ENCODE measurements around the gene SHMT1. TPM values are rescaled to one million over a fixed set of nuclear protein-coding genes. Genes with fewer than 3 reads are reported as not detected.

The SHMT1 gene
- total RNA-seq, 4 donors from 2014 or later: 17.4 to 30.6 (median 24.0) TPM

DNA sequence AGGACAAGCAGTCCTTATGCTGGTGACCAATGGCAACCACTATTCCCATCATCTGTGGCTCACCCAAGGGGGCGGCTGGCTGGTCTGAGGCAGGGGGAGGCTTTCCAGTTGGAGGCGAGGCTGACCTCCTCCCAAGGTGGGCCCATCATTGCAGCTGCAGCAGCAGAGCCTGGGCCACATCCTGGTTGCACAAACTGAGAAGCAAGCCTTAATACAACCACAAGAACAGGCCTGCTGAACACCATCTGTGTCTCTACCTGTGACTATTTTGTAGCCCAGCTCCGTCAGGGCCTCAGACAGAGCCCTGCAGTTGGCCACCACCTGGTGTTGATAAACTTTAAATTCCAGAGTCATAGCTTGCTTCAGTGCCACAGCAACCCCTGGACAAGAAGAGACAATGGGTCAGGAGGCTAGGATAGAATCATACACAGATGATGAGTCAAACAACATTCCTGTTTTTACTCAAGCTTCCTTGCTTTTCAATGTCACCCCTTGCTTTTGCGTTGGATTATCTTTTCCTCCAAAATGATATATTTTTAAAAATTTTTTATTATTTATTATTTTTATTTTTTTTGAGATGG lies 30.4 kb downstream of the SHMT1 start:
- H3K4me1 ChIP-seq: no peaks in the 10 kb centered on the region
- DNase-seq (ENCODE audit: extremely low spot score): no peak
- no peaks in the 10 kb centered on the region for H3K27me3 ChIP-seq
- intact Hi-C loops (cut with DNase I): no loop called here
- no peak overlapping the region for H3K4me3 ChIP-seq
- 86% methylated on average over 4 of the region's 4 CpGs for WGBS
- TF ChIP-seq, protein P1, sequence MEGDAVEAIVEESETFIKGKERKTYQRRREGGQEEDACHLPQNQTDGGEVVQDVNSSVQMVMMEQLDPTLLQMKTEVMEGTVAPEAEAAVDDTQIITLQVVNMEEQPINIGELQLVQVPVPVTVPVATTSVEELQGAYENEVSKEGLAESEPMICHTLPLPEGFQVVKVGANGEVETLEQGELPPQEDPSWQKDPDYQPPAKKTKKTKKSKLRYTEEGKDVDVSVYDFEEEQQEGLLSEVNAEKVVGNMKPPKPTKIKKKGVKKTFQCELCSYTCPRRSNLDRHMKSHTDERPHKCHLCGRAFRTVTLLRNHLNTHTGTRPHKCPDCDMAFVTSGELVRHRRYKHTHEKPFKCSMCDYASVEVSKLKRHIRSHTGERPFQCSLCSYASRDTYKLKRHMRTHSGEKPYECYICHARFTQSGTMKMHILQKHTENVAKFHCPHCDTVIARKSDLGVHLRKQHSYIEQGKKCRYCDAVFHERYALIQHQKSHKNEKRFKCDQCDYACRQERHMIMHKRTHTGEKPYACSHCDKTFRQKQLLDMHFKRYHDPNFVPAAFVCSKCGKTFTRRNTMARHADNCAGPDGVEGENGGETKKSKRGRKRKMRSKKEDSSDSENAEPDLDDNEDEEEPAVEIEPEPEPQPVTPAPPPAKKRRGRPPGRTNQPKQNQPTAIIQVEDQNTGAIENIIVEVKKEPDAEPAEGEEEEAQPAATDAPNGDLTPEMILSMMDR (IDR thresholded peaks at IDR 0.05): no peak
- TF ChIP-seq POLR2A (IDR thresholded peaks at IDR 0.05; ENCODE audit: low read depth) (no peak), EP300 (IDR thresholded peaks at IDR 0.05) (no peak), POLR2AphosphoS5 (IDR thresholded peaks at IDR 0.05) (no peak)
- H3K36me3 ChIP-seq: peaks cover 34 to 96% (median 75%) of the 10 kb centered on the region in 4 donors
- no peak overlapping the region for H3K27ac ChIP-seq (replicated peaks in 1 of 4)
- H3K9me3 ChIP-seq: no peaks in the 10 kb centered on the region

DNA sequence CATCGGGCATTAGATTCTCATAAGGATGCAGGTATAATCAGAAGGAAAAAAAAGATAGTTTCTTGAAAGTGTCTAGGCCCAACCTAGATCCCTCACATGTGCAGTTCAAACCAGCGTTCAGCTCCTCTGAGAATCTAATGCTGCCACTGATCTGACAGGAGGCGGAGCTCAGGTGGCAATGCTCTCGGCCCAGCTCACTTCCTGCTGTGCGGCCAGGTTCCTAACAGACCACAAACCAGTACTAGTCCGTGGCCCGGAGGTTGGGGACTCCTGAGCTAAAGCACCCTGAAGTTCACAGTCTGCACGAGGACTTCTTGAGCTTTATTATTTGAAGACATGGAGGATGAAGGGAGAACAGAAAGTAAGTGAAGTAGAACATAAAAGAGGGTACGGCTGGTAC lies 31.5 kb downstream of the SHMT1 start:
- 92% methylated on average over 7 of the region's 9 CpGs for WGBS
- H3K4me3 ChIP-seq: no peak overlapping the region
- H3K4me1 ChIP-seq: no peaks in the 10 kb centered on the region
- H3K27me3 ChIP-seq: no peaks in the 10 kb centered on the region
- intact Hi-C loops (cut with DNase I): no loop called here
- H3K27ac ChIP-seq (replicated peaks in 1 of 4): no peak overlapping the region
- H3K36me3 ChIP-seq: peaks cover 35 to 100% (median 82%) of the 10 kb centered on the region in 4 donors
- DNase-seq (ENCODE audit: extremely low spot score): no peak
- TF ChIP-seq, protein P1 (IDR thresholded peaks at IDR 0.05): no peak
- TF ChIP-seq EP300 (IDR thresholded peaks at IDR 0.05): no peak
- no peak for TF ChIP-seq POLR2AphosphoS5 (IDR thresholded peaks at IDR 0.05)
- H3K9me3 ChIP-seq: no peaks in the 10 kb centered on the region

DNA sequence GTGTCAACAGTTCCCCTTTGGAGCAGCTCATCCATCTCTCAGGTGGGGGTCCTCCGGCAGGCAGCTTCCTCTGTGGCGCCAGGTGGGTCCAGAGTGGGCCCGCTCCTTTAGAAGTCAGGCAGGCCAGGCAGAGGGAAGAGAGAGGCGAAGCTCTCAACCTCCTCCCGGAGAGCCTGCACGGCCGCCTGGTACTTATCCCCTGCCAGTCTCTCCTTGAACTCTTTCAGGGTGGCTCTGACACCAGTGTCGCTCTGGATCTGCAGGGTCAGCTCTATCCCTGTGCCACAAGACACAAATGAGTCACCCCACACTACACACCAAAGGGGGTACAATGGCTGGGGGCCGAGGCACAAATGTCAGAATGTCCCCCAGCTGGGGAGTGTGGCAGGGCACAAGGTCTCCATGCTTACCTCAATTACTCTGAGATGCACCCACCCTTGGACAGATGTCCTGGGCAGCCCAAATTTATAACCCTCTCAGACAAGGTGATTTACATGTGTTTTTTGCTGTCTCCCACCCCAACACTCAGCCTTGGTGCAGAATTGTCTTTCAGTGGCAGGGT lies 34.6 kb downstream of the SHMT1 start:
- TF ChIP-seq, protein P1 (IDR thresholded peaks at IDR 0.05): no peak
- TF ChIP-seq POLR2A (IDR thresholded peaks at IDR 0.05; ENCODE audit: low read depth) (no peak), EP300 (IDR thresholded peaks at IDR 0.05) (no peak), POLR2AphosphoS5 (IDR thresholded peaks at IDR 0.05) (no peak)
- intact Hi-C loops (cut with DNase I): no loop called here

DNA sequence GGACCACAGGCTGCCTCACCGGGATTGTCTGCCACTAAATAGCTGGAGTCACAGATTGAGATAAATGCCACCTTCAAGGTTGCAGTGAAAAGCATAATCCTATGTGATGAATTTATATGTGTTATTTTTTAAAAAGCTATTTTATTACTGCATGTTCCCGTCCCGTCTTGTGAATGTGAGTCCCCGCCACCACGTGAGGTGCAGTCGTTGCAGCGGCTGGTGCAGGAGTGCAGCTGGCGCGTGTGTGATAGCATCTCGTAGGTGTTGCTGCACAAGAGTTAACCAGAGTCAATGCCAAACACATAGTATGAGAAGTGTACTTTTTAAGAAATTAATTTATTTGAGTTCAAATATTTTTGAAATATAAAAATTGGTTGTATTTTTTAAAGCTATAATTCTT lies 35.8 kb downstream of the SHMT1 start:
- intact Hi-C loops (cut with DNase I): no loop called here
- no peaks in the 10 kb centered on the region for H3K27me3 ChIP-seq
- H3K4me3 ChIP-seq: no peak overlapping the region
- no peak for DNase-seq (ENCODE audit: extremely low spot score)
- peaks cover 0 to 12% (median 2%) of the 10 kb centered on the region in 4 donors for H3K4me1 ChIP-seq
- no peaks in the 10 kb centered on the region for H3K9me3 ChIP-seq
- TF ChIP-seq EP300 (IDR thresholded peaks at IDR 0.05) (no peak), POLR2A (IDR thresholded peaks at IDR 0.05; ENCODE audit: low read depth) (no peak), POLR2AphosphoS5 (IDR thresholded peaks at IDR 0.05) (no peak)
- TF ChIP-seq, protein P1 (IDR thresholded peaks at IDR 0.05): no peak
- 90% methylated on average over 10 of the region's 10 CpGs for WGBS
- peaks cover 60 to 100% (median 90%) of the 10 kb centered on the region in 4 donors for H3K36me3 ChIP-seq
- H3K27ac ChIP-seq (replicated peaks in 1 of 4): no peak overlapping the region

More for the DNA sequence above, 34.6 kb downstream of the SHMT1 start:
- 85% methylated on average over 9 of the region's 9 CpGs for WGBS
- DNase-seq (ENCODE audit: extremely low spot score): no peak
- Histone ChIP-seq H3K27me3 (no peaks in the 10 kb centered on the region), H3K36me3 (peaks cover 51 to 100% (median 89%) of the 10 kb centered on the region in 4 donors), H3K4me1 (peaks cover 0 to 4% (median 2%) of the 10 kb centered on the region in 4 donors), H3K27ac (replicated peaks in 1 of 4) (no peak overlapping the region), H3K4me3 (no peak overlapping the region), H3K9me3 (no peaks in the 10 kb centered on the region)

Measured in esophagus muscularis mucosa (tissue), 4 donors.